HG03095 (cell line): Measurements from ENCODE around the gene HECW1.
"Not testable (repeated sequence)": the region's sequence is repeated elsewhere in the genome, so short reads cannot be mapped to it uniquely, and the experiment has no call there.

Source experiments
- ATAC-seq: cut with Tn5 transposase; IDR thresholded peaks from one replicate; pipeline ENCODE4 v1.9.1; 2021; ENCODE audit warnings: moderate library complexity; ENCODE audit not compliant: unreplicated experiment

Gene HECW1

GRCh38 chr7:43345696-43346095 is 233.2 kb downstream of the HECW1 start:
- not testable (repeated sequence) for ATAC-seq

GRCh38 chr7:43351683-43352082 is 239.2 kb downstream of the HECW1 start:
- ATAC-seq: no peak

GRCh38 chr7:43353902-43354301 is 241.5 kb downstream of the HECW1 start:
- ATAC-seq: no peak

- ATAC-seq: no peak
Observed at GRCh38 chr7:43362652-43363034, 250.2 kb downstream of the HECW1 start.

- no peak for ATAC-seq
Observed at GRCh38 chr7:43363035-43363791, 250.8 kb downstream of the HECW1 start.

GRCh38 chr7:43364391-43364790 is 251.9 kb downstream of the HECW1 start:
- ATAC-seq: no peak

DNA sequence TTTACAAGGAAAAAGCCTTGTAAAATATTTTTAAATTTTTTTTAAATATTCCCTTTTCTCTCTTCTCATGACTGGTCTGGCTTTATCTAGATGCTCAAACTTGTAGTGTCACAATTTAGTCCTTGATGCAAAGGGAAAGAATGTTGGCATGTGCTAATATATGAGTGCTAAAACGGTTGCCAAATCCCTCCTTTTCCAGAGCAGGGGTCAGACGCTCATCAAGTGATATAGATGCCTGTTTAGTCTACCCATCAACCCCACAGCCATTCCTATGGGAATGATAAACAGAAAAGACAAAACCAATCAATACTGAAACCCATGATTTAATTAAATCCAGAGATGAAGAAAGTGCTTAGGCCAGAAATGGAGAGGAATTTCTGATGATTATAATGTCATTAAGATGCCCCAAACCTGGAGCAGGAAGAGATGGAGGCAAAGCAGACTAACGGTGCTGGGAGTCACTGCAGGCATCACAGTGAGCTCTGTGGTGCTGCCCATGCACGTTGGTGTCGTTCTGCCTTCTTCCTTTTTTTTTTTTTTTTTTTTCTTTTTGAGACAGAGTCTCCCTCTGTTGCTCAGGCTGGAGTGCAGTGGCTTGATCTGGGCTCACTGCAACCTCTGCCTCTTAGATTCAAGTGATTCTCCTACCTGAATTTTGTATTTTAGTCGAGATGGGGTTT is 260.4 kb downstream of the HECW1 start:
- ATAC-seq: no peak

DNA sequence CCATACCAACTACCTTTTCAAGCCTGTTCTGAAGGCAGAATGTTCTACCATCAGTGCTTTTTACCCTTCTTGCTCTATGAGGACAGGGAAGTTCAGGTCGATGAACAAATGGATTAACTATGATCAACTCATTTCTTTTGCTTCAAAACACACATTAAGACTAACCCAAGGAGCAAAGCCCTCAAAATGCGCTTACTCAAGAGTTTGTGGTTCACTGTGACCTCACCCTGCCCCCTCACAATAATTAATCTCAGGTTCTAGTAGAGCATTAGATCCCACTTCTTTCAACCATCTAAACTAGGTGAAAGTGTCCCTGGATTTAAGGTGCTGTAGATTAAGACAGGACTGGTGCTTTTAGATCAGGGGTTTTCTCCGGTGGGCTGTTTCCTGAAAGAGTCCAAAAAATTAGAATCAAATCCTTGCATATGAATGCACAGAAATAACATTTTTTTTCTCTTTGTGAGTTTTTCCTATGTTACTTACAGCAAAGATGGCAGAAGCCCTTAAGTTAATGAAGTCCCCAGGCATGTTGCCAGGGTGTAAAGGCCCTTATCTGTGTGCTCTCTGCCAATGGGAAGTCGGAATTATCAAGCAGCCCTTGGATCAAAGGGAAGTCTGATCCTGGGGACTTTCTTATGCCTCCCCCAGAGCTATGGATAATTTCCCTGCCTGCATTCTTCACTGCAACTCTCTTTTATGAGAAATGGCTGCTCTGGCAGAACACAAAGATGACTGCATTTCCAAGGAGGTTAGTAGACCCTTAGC is 264.9 kb downstream of the HECW1 start:
- no peak for ATAC-seq

DNA sequence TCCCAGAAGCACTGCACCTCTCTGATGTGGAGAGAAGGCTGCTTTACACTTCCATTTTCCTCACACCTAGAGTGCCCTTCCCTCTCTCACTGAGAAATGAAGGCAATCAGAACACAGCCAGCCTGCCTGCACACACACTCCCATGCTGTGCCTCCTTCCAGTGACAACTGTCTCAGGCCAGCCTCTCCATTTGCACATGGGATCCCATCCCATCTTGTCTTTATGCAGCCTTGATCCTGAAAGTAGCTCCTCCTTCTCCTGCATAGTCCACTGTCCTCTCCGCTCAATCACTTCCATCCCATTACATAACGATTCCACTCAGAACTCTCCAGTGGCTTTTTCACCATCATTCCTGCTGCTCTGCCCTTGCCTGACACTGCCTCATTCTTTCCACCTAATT is 266.8 kb downstream of the HECW1 start:
- ATAC-seq: no peak

DNA sequence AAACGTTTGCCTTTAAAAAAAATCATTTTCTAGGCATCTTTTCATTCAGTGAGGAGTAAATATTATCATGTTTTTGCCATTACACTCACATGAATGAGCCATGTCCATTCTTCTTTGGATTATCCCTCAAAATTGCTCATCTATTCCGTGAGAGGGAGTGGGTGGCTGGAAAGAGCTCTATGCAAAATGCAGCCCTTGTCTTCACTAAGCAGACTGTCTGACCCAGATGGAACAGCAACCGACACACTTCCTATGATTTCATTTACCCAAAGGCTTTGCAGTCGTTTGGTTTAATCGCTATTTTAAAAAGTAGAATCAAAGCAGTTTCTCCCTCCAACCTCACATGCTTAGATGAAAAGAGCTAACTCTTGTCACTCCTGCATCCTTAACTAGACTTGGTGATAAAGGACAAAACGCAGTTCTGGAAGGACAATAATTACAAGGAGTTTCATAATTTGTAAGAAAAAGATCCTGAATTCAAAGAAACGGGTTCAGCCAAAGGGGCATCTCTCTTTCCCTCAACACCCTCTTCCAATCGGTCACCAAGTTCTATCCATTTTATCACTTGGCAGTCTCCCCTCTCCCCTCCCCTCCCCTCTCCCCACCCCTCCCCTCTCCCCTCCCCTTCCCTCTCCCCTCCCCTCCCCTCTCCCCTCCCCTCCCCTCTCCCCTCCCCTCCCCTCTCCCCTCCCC is 272.3 kb downstream of the HECW1 start:
- ATAC-seq: no peak

DNA sequence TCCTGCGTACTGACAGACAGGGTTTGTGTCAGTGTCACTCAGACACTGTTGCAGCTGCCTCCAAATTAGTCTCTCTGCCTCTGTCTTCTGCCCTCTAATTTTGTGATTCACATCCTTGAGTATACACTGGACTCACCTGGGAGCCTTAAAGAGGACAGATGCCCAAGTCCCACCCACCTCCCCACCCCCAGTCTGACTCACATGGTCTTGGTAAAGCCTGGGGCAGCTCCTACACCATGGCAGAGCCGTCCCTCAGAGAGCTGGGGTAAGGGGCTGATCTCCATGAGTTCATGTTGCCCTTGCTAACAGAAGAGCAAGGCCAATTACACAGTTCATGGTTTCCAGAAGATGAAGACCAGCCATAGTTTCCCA is 272.8 kb downstream of the HECW1 start:
- no peak for ATAC-seq

- no peak for ATAC-seq
Observed at GRCh38 chr7:43385856-43386255, 273.4 kb downstream of the HECW1 start.

- no peak for ATAC-seq
Observed at GRCh38 chr7:43387932-43388331, 275.5 kb downstream of the HECW1 start.

DNA sequence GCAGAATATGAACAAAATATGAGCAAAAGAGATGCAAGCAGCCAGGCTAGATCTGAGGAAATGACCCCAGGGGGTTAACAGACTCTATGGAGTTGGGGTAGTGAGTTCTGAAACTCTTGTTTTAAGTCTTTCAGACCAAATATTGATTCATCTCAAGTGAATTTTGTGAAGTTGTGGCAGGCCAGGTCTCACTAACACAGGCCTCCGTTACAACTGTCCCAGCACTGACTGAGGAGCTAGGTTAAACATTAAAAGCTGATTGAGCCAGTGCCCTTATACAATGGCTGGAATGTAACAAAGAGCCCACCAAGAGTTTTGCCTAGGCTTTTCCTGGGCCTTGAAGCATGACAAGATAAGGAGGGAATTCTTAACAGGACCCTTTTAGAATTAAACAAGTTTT is 278.1 kb downstream of the HECW1 start:
- no peak for ATAC-seq

DNA sequence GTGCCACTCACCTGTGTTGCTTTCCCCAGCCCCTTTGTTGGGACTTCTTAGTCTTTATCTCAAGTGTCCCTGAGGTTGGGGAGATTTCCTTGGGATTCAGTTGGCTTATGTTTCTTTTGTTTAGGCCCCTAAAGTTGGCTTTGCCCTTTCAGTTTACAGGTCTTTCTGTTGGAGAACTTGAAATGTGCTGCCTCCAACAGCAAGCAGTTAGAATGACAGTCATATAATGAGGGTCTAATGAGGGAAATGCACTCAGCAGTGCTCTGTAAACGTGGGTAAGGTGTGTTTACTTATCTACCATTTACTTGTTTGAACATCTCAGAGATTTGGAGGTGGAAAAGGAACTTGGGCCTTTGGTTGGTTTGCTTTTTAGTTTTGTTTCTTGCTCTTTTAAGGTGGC is 279.1 kb downstream of the HECW1 start:
- no peak for ATAC-seq

GRCh38 chr7:43392638-43393330 is 280.3 kb downstream of the HECW1 start:
- ATAC-seq: no peak

GRCh38 chr7:43394441-43395130 is 282.1 kb downstream of the HECW1 start:
- no peak for ATAC-seq

DNA sequence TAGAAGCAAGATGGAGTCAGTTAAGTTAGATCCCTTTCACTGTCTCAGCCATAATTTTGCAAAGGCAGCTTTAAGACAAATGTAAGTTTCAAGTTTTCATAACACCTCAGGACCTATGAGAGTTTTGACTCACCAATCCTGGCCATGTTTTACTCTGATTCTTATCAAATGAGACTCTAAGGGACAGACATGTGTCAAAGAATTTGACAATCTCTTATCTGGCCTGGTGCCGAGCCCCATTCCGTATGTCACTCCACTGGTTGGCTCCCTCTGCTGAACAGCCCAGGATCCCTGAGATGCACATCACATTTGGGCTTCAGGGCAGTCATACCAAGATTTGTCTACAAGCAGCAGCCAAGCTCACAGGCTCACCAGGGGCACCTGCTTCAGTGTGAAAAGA is 282.9 kb downstream of the HECW1 start:
- no peak for ATAC-seq

GRCh38 chr7:43396187-43396740 is 283.8 kb downstream of the HECW1 start:
- ATAC-seq: no peak

GRCh38 chr7:43398831-43399230 is 286.4 kb downstream of the HECW1 start:
- ATAC-seq: no peak
